A673 (cell line): ENCODE data around the gene STYXL2.

Experiments used
- CTCF ChIP-seq: fragments of 300-800, 200-600 bp; sonication (generic); conservative IDR thresholded peaks from 2 replicates; pipeline ENCODE4 v1.5.1; 2017; ENCODE audit warnings: low read depth, mild to moderate bottlenecking, antibody characterized with exemption, low read length, moderate library complexity, mixed read lengths
- EZH2 ChIP-seq: fragments of 200-600 bp; sonication (generic); IDR thresholded peaks from 2 replicates; pipeline ENCODE4 v1.6.1; 2017; ENCODE audit warnings: borderline replicate concordance, low read depth, mild to moderate bottlenecking, mixed read lengths, antibody characterized with exemption, low read length; ENCODE audit not compliant: poor library complexity, severe bottlenecking

- no peak for TF ChIP-seq EZH2
- no peak for TF ChIP-seq CTCF
Observed at GRCh38 chr1:167088746-167089417, 5.0 kb upstream of the STYXL2 start.
